Loucy (cell line): ENCODE data around the gene CD86.
A peak's percentile ranks its signal among the peaks of the same experiment; 100 is the strongest.

Source experiments
- H2AFZ ChIP-seq: fragments of 200-600 bp; sonication (generic); 2 replicates; pipeline ENCODE4 v1.6.0; 2016; ENCODE audit warnings: antibody characterized with exemption, mild to moderate bottlenecking, low read length, moderate library complexity
- H3F3A ChIP-seq: fragments of 200-600 bp; 2 replicates; pipeline ENCODE4 v1.6.0; 2016; ENCODE audit warnings: antibody characterized with exemption, low read depth, mild to moderate bottlenecking
- H3K27me3 ChIP-seq: fragments of 200-600 bp; sonication (generic); 2 replicates; pipeline ENCODE4 v1.6.1; 2014; ENCODE audit warnings: low read length, mild to moderate bottlenecking; ENCODE audit not compliant: insufficient read depth, poor library complexity, severe bottlenecking
- H3K36me3 ChIP-seq: fragments of 200-600 bp; sonication (generic); 2 replicates; pipeline ENCODE4 v1.6.1; 2016; ENCODE audit warnings: low read length; ENCODE audit not compliant: insufficient read depth
- H3K4me1 ChIP-seq: fragments of 200-600 bp; sonication (generic); 2 replicates; pipeline ENCODE4 v1.5.1; 2014; ENCODE audit warnings: low read length, mild to moderate bottlenecking; ENCODE audit not compliant: insufficient read depth, poor library complexity, severe bottlenecking
- H3K4me2 ChIP-seq: fragments of 200-600 bp; sonication (generic); 2 replicates; pipeline ENCODE4 v1.6.0; 2014; ENCODE audit warnings: antibody characterized with exemption, low read length, low read depth, mild to moderate bottlenecking; ENCODE audit not compliant: poor library complexity, severe bottlenecking
- H3K4me3 ChIP-seq: fragments of 200-600 bp; sonication (generic); 2 replicates; pipeline ENCODE4 v1.5.1; 2014; ENCODE audit warnings: low read length, mild to moderate bottlenecking, mixed read lengths; ENCODE audit not compliant: poor library complexity, severe bottlenecking
- H3K79me2 ChIP-seq: fragments of 200-600 bp; sonication (generic); 2 replicates; pipeline ENCODE4 v1.6.1; 2014; ENCODE audit warnings: low read length; ENCODE audit not compliant: insufficient read depth
- H3K9ac ChIP-seq: fragments of 200-600 bp; sonication (generic); 2 replicates; pipeline ENCODE4 v1.6.0; 2014; ENCODE audit warnings: mild to moderate bottlenecking, low read depth, low read length, moderate library complexity; ENCODE audit not compliant: poor library complexity, severe bottlenecking
- H3K9me2 ChIP-seq: fragments of 200-600 bp; sonication (generic); replicated peaks from 2 replicates; pipeline ENCODE4 v1.6.1; 2016; ENCODE audit warnings: low read depth, low read length, mixed read lengths
- H3K9me3 ChIP-seq: fragments of 200-600 bp; sonication (generic); 2 replicates; pipeline ENCODE4 v1.6.1; 2014; ENCODE audit warnings: mild to moderate bottlenecking, antibody characterized with exemption, low read length, low read depth; ENCODE audit not compliant: insufficient read depth
- H4K20me1 ChIP-seq: fragments of 200-600 bp; sonication (generic); 2 replicates; pipeline ENCODE4 v1.6.0; 2014; ENCODE audit warnings: antibody characterized with exemption, low read length, mild to moderate bottlenecking; ENCODE audit not compliant: insufficient read depth, poor library complexity, severe bottlenecking
- CTCF ChIP-seq: fragments of 200-600 bp; sonication (generic); conservative IDR thresholded peaks from 2 replicates; pipeline ENCODE4 v1.5.1; 2014; ENCODE audit warnings: mild to moderate bottlenecking, antibody characterized with exemption, low read length
- EZH2phosphoT487 ChIP-seq: fragments of 200-600 bp; IDR thresholded peaks from 2 replicates; pipeline ENCODE4 v1.6.1; 2018; ENCODE audit warnings: antibody characterized with exemption, mild to moderate bottlenecking, moderate library complexity, borderline replicate concordance

The CD86 gene

GRCh38 chr3:122092460-122093165, 37.5 kb downstream of the CD86 start:
- no peak for TF ChIP-seq EZH2phosphoT487
- peak; percentile 86 for TF ChIP-seq CTCF
- Histone ChIP-seq H3K36me3 (no peaks in the 10 kb centered on the region), H3K4me2 (no peak overlapping the region), H2AFZ (peak overlapping the region; percentile 49), H3K79me2 (no peaks in the 10 kb centered on the region), H3K27me3 (no peaks in the 10 kb centered on the region), H4K20me1 (no peaks in the 10 kb centered on the region), H3K4me3 (no peak overlapping the region), H3K9me2 (no peaks in the 10 kb centered on the region), H3K4me1 (peaks cover 4% of the 10 kb centered on the region), H3K9me3 (no peaks in the 10 kb centered on the region), H3K9ac (no peak overlapping the region), H3F3A (no peaks in the 10 kb centered on the region)

- Histone ChIP-seq H3K4me2 (no peak overlapping the region), H3K36me3 (no peaks in the 10 kb centered on the region), H3K27me3 (no peaks in the 10 kb centered on the region), H3K9me2 (no peaks in the 10 kb centered on the region), H3K9me3 (no peaks in the 10 kb centered on the region), H3K79me2 (no peaks in the 10 kb centered on the region), H2AFZ (no peak overlapping the region), H3K9ac (no peak overlapping the region), H3K4me1 (peaks cover 4% of the 10 kb centered on the region), H3F3A (no peaks in the 10 kb centered on the region), H4K20me1 (no peaks in the 10 kb centered on the region), H3K4me3 (no peak overlapping the region)
- TF ChIP-seq CTCF (no peak), EZH2phosphoT487 (no peak)
Measured at GRCh38 chr3:122094125-122094524, 39.0 kb downstream of the CD86 start.

GRCh38 chr3:122094693-122095092, 39.5 kb downstream of the CD86 start:
- no peak overlapping the region for H3K4me3 ChIP-seq
- no peaks in the 10 kb centered on the region for H4K20me1 ChIP-seq
- H3K36me3 ChIP-seq = no peaks in the 10 kb centered on the region
- no peaks in the 10 kb centered on the region for H3K27me3 ChIP-seq
- TF ChIP-seq CTCF (no peak), EZH2phosphoT487 (no peak)
- no peaks in the 10 kb centered on the region for H3F3A ChIP-seq
- H3K4me1 ChIP-seq = peaks cover 4% of the 10 kb centered on the region
- no peak overlapping the region for H2AFZ ChIP-seq
- no peaks in the 10 kb centered on the region for H3K79me2 ChIP-seq
- H3K4me2 ChIP-seq = no peak overlapping the region
- H3K9ac ChIP-seq = no peak overlapping the region
- no peaks in the 10 kb centered on the region for H3K9me3 ChIP-seq
- no peaks in the 10 kb centered on the region for H3K9me2 ChIP-seq
